Endothelial cell of umbilical vein (primary cell): ENCODE results near the gene MAML2. TPM values are rescaled to one million over a fixed set of nuclear protein-coding genes. Genes with fewer than 3 reads are reported as not detected.

Experiments used
- BruUV-seq: library from RNA; stranded (reverse); fragments of 400-500 nt; replicated peaks from 2 replicates; lab custom pipeline; 2021; lab: Mats Ljungman, UMichigan
- CTCF ChIA-PET: fragments of 300-600, 350-600 bp; sonication (Branson Sonifier 250); formaldehyde crosslinking; loops from one replicate; lab custom pipeline; 2021; ENCODE audit warnings: antibody characterized with exemption, inconsistent platforms; lab: Charles Lee
- POLR2A ChIA-PET: fragments of 300-600, 350-600 bp; sonication (Branson Sonifier 250); formaldehyde crosslinking; loops from one replicate; lab custom pipeline; 2021; ENCODE audit warnings: antibody characterized with exemption, inconsistent platforms; lab: Charles Lee
- DNase-seq: peaks from one replicate; pipeline ENCODE4 v3.0.0-alpha.2; 2011; ENCODE audit warnings: low read depth, low spot score
- FAIRE-seq: peaks from 2 replicates; lab custom pipeline; 2011; peaks lifted over from hg19 to GRCh38; lab: Jason Lieb, UNC
- H2AFZ ChIP-seq: 2 replicates; pipeline ENCODE4 v1.6.0; 2012; ENCODE audit warnings: low read depth, low read length, control low read depth, inconsistent platforms
- H3K27ac ChIP-seq: 2 replicates; pipeline ENCODE4 v1.5.1; 2011; ENCODE audit warnings: low read depth, mild to moderate bottlenecking, control low read depth, low read length, moderate library complexity; ENCODE audit not compliant: insufficient read depth
- H3K27me3 ChIP-seq, 2 experiments: 2 replicates each; pipeline versions ENCODE4 v1.6.0 to v1.6.1; 2011; ENCODE audit warnings: low read length in 2 of 2, mixed read lengths in 1 of 2; ENCODE audit not compliant: control insufficient read depth in 2 of 2, insufficient read depth in 2 of 2
- H3K36me3 ChIP-seq, 2 experiments: 2 replicates in 1 of 2; 3 replicates in 1 of 2; pipeline ENCODE4 v1.5.1; 2011; ENCODE audit warnings: low read length in 2 of 2, mild to moderate bottlenecking in 1 of 2, moderate library complexity in 1 of 2; ENCODE audit not compliant: control insufficient read depth in 2 of 2, insufficient read depth in 2 of 2; ENCODE audit errors: extremely low read depth in 1 of 2
- H3K4me1 ChIP-seq: 3 replicates; pipeline ENCODE4 v1.5.1; 2011; ENCODE audit warnings: mild to moderate bottlenecking, low read length; ENCODE audit not compliant: control insufficient read depth, insufficient read depth; ENCODE audit errors: extremely low read depth
- H3K4me2 ChIP-seq: 2 replicates; pipeline ENCODE4 v1.6.1; 2011; ENCODE audit warnings: low read length, control low read depth, mixed read lengths; ENCODE audit not compliant: insufficient read depth
- H3K4me3 ChIP-seq, 3 experiments: fragments of 200-600 bp in 1 of 3; sonication (generic), shearing (Covaris generic) in 1 of 3; replicated peaks in 1 of 3; 2 replicates each; pipeline ENCODE4 v1.5.1; 2011 to 2016; ENCODE audit warnings: control low read depth in 3 of 3, low read length in 3 of 3, mild to moderate bottlenecking in 2 of 3, inconsistent platforms in 1 of 3, low read depth in 1 of 3, moderate library complexity in 1 of 3; ENCODE audit not compliant: insufficient read depth in 1 of 3
- H3K79me2 ChIP-seq: 2 replicates; pipeline ENCODE4 v1.6.0; 2012; ENCODE audit warnings: low read length, inconsistent platforms; ENCODE audit not compliant: control insufficient read depth, insufficient read depth
- H3K9ac ChIP-seq: replicated peaks from 2 replicates; pipeline ENCODE3; 2011; ENCODE audit warnings: low read length, control low read depth; ENCODE audit not compliant: insufficient read depth; ENCODE audit errors: extremely low read depth
- H3K9me1 ChIP-seq: replicated peaks from 3 replicates; pipeline ENCODE4 v1.6.0; 2011; ENCODE audit warnings: mild to moderate bottlenecking, low read length; ENCODE audit not compliant: control insufficient read depth, insufficient read depth; ENCODE audit errors: extremely low read depth
- H3K9me3 ChIP-seq: replicated peaks from 2 replicates; pipeline ENCODE4 v1.5.1; 2012; ENCODE audit warnings: low read length, inconsistent platforms; ENCODE audit not compliant: control insufficient read depth, insufficient read depth
- H4K20me1 ChIP-seq: replicated peaks from 2 replicates; pipeline ENCODE3; 2011; ENCODE audit warnings: mild to moderate bottlenecking, low read length; ENCODE audit not compliant: control insufficient read depth, insufficient read depth; ENCODE audit errors: extremely low read depth
- EZH2 ChIP-seq: IDR thresholded peaks from 2 replicates; pipeline ENCODE4 v1.6.1; 2012; ENCODE audit warnings: borderline replicate concordance, low read depth, mild to moderate bottlenecking, moderate library complexity, low read length, inconsistent platforms; ENCODE audit not compliant: severe bottlenecking
- FOS ChIP-seq: IDR thresholded peaks from 2 replicates; pipeline ENCODE4 v1.6.1; 2011; ENCODE audit warnings: mild to moderate bottlenecking, low read length, moderate library complexity, borderline replicate concordance; ENCODE audit not compliant: insufficient read depth
- GATA2 ChIP-seq: IDR thresholded peaks from 2 replicates; pipeline ENCODE4 v1.7.0; 2011; ENCODE audit warnings: low read depth, mild to moderate bottlenecking, moderate library complexity, mixed read lengths, low read length; ENCODE audit not compliant: insufficient read length, insufficient read depth
- JUN ChIP-seq: IDR thresholded peaks from 2 replicates; pipeline ENCODE4 v1.6.1; 2011; ENCODE audit warnings: borderline replicate concordance, low read depth; ENCODE audit not compliant: insufficient read length, insufficient read depth
- MYC ChIP-seq: IDR thresholded peaks from one replicate; pipeline ENCODE4 v1.6.1; 2011; ENCODE audit warnings: mild to moderate bottlenecking, low read depth, low read length
- POLR2A ChIP-seq: IDR thresholded peaks from 2 replicates; pipeline ENCODE4 v1.6.1; 2012; ENCODE audit warnings: low read depth, mild to moderate bottlenecking, control low read depth, low read length
- POLR2AphosphoS5 ChIP-seq: IDR thresholded peaks from 2 replicates; pipeline ENCODE4 v1.6.1; 2012; ENCODE audit warnings: low read depth, mild to moderate bottlenecking, control low read depth, low read length, moderate library complexity; ENCODE audit not compliant: insufficient read depth
- dilution Hi-C: fragments of 300-500 bp; cut with MboI; formaldehyde crosslinking; loops from one replicate; pipeline ENCODE4 v1.15.0; 2019; ENCODE audit warnings: low sequenced_read_pairs; ENCODE audit not compliant: extremely low pct_ligation_motif_present
- intact Hi-C: fragments of 100-400 bp; cut with micrococcal nuclease; formaldehyde crosslinking; loops from one replicate; pipeline ENCODE4 v1.10.0; 2022
- polyA plus RNA-seq, 4 experiments: library from polyadenylated mRNA; depleted of rRNA in 3 of 4; stranded (reverse) in 3 of 4; unstranded in 1 of 4; fragments of >200 nt; gene quantifications; 2 replicates each; pipeline versions ENCODE4 v1.2.1 to v1.2.3, GENCODE V29; 2011 to 2012; ENCODE audit warnings: missing spikeins in 1 of 4
- total RNA-seq: library from RNA; stranded (reverse); gene quantifications from 2 replicates; pipeline ENCODE4 v1.2.3, GENCODE V29; 2021
- TF ChIP-seq, protein P1 (sequence below): IDR thresholded peaks from 2 replicates; pipeline ENCODE4 v1.6.1; 2011; ENCODE audit not compliant: insufficient read depth, insufficient read length
- TF ChIP-seq, protein P2 (sequence below), 2 donors: IDR thresholded peaks; 1 replicate in 1 of 2; 2 replicates in 1 of 2; pipeline ENCODE4 v1.5.1; 2011; ENCODE audit warnings: low read length in 2 of 2, mild to moderate bottlenecking in 2 of 2, moderate library complexity in 2 of 2, control low read depth in 1 of 2, inconsistent platforms in 1 of 2, low read depth in 1 of 2; ENCODE audit not compliant: insufficient read depth in 1 of 2; ENCODE audit errors: extremely low read depth in 1 of 2

The MAML2 gene
- total and polyA plus RNA-seq, 2 donors (not counting 3 experiments of a cell fraction or from before 2014, with no cell fraction given), result 12.4 to 16.8 TPM

DNA sequence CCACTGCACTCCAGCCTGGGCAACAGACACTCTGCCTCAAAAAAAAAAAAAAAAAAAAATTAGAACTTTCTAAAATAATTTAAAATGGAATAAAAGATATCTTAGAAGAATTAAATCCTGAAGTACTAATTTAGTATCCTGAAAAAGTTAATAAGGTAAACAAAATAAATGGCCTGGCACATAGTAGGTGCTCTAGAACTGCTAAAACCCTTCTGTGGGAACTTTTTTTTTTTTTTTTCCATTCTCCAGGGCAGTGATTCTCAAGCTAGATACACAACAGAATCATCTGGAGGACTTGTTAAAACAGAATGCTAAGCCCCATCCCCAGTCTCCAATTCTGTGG lies 65.3 kb downstream of the MAML2 start:
- H3K4me2 ChIP-seq, result no peak overlapping the region
- dilution Hi-C loops (no loop called here), intact Hi-C loops (no loop called here)
- H3K36me3 ChIP-seq, result no peaks in the 10 kb centered on the region
- H2AFZ ChIP-seq, result no peak overlapping the region
- H3K9me1 ChIP-seq, result no peaks in the 10 kb centered on the region
- peaks cover 3% of the 10 kb centered on the region for H3K4me1 ChIP-seq
- FAIRE-seq (no peak), DNase-seq (no peak)
- TF ChIP-seq GATA2, result no peak
- no peak for TF ChIP-seq FOS
- no peak for TF ChIP-seq MYC
- no peak for TF ChIP-seq POLR2AphosphoS5
- TF ChIP-seq EZH2, result no peak
- TF ChIP-seq JUN, result no peak
- TF ChIP-seq POLR2A, result no peak
- TF ChIP-seq, protein P1, sequence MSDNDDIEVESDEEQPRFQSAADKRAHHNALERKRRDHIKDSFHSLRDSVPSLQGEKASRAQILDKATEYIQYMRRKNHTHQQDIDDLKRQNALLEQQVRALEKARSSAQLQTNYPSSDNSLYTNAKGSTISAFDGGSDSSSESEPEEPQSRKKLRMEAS, result no peak
- TF ChIP-seq, protein P2, sequence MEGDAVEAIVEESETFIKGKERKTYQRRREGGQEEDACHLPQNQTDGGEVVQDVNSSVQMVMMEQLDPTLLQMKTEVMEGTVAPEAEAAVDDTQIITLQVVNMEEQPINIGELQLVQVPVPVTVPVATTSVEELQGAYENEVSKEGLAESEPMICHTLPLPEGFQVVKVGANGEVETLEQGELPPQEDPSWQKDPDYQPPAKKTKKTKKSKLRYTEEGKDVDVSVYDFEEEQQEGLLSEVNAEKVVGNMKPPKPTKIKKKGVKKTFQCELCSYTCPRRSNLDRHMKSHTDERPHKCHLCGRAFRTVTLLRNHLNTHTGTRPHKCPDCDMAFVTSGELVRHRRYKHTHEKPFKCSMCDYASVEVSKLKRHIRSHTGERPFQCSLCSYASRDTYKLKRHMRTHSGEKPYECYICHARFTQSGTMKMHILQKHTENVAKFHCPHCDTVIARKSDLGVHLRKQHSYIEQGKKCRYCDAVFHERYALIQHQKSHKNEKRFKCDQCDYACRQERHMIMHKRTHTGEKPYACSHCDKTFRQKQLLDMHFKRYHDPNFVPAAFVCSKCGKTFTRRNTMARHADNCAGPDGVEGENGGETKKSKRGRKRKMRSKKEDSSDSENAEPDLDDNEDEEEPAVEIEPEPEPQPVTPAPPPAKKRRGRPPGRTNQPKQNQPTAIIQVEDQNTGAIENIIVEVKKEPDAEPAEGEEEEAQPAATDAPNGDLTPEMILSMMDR (IDR thresholded peaks at IDR 0.05; ENCODE audit: extremely low read depth in 1 of 2, insufficient read depth in 1 of 2, low read depth in 1 of 2, low read length in 2 of 2), result no peak
- ChIA-PET POLR2A (no interaction called here), CTCF (interaction anchor here (1.1 to 1.8 kb wide), 2 partner anchors 10 to 64 kb away, joined by 4 to 7 read pairs; no protein-coding TSS in a partner anchor)
- BruUV-seq, result no TSS peak
- no peaks in the 10 kb centered on the region for H3K79me2 ChIP-seq
- no peaks in the 10 kb centered on the region for H4K20me1 ChIP-seq
- no peaks in the 10 kb centered on the region for H3K9me3 ChIP-seq
- H3K4me3 ChIP-seq, result no peak overlapping the region
- H3K27ac ChIP-seq, result no peak overlapping the region
- H3K27me3 ChIP-seq, result no peaks in the 10 kb centered on the region
- H3K9ac ChIP-seq, result no peak overlapping the region
